HT-29 (cell line): ENCODE results near the gene RAB3C. TPM values are rescaled to one million over a fixed set of nuclear protein-coding genes. Genes with fewer than 3 reads are reported as not detected.
"Not testable (repeated sequence)": the region's sequence is repeated elsewhere in the genome, so short reads cannot be mapped to it uniquely, and the experiment has no call there.

ENCODE experiments used
- DNase-seq: peaks from one replicate; pipeline ENCODE4 v3.0.0-alpha.2; 2015; ENCODE audit warnings: low spot score
- total RNA-seq: library from RNA; depleted of rRNA; stranded (reverse); fragments of >200 nt; shearing (Covaris generic); gene quantifications from 2 replicates; pipeline ENCODE4 v1.2.3, GENCODE V29; 2014

The RAB3C gene
- total RNA-seq, 1 experiment from 2014 or later = not detected

DNA sequence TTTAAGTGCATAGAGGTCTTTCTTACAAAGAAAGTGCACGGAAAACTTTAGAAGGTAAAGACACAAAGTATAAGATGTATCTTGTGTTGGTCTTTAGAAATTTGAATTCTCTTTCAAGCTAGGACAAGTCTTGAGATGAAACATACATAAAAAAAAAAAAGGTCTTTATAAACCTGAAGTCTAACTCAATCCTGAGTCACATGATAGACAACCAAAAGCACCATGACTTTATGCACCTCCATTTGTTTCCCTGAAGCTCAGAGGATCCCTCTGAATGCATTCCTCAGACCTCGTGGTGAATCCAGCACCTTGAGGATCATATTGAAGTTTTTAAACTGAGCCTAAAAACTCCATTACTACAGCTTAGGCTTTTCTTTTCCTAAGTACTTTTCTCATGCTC is 91.8 kb downstream of the RAB3C start:
- DNase-seq = no peak

DNA sequence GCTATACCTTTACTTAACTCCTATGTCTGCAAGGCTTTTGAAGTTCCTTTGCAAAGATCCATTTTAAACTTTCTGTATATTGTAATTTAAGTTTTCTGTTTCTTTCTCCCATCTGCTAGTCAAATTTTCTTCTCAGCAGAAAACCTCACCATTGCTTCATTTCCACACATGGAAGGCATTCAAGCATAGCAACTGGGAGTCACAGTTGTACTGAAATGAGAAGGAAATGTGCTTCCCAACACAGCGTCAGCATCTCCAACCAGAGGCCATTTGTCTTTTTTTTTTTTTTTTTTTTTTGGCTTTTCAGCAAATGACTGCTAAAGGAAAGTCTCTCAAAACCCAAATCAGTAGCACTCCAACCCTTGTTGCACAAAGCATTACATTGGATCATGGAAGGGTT is 92.5 kb downstream of the RAB3C start:
- no peak for DNase-seq

DNA sequence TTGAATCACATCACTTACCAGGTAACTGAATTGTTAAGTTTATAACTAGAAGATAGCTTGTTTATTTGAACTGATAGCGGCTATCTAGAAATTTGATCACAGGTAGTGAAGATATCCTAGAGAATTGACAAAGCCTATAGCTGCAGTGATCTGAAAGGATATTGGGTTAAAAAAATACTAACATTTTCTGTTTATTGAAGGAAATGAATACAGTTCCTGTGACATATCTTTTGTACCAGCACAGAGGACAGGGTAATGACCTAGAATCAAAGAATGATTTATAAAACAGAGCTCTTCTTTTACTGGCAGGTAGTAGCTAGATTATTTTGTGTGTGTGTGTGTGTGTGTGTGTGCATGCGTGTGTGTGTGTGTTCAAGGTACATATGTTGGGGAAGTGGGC is 94.8 kb downstream of the RAB3C start:
- DNase-seq = no peak

DNA sequence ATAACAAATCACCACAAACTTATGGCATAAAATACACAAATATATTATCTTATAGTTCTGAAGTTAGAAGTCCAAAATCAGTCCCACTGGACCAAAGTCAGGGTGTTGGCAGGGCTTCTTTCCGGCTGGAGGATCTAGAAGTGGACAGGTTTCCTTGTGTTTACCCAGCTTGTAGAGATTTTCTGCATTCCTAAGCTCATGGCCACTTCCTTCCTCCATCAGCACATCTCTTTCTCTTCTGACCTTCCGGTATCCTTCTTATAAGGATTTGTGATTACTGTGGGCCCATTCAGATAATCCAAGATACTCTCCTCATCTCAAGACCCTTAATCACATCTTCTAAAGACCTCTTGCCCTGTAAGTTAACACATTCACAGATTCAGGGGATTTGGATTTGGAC is 97.6 kb downstream of the RAB3C start:
- no peak for DNase-seq

DNA sequence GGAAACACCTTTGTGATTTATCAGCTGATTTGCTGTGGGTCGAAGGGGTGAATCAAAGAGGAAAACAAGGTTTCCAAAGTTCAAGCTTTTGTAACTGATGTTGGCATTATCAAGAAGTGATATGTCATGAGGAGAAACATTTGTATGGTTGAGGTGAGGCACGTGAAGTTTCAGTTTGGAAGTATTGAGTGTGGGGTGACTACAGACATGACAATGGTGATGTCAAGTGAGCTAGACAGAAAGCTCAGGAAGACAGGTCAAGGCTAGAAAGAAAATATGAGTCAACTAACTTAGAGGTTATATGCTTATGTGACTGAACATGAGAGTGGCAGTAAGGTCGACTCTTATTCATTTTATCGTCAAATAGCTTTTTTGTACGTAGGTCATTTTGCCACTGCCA is 99.1 kb downstream of the RAB3C start:
- no peak for DNase-seq

DNA sequence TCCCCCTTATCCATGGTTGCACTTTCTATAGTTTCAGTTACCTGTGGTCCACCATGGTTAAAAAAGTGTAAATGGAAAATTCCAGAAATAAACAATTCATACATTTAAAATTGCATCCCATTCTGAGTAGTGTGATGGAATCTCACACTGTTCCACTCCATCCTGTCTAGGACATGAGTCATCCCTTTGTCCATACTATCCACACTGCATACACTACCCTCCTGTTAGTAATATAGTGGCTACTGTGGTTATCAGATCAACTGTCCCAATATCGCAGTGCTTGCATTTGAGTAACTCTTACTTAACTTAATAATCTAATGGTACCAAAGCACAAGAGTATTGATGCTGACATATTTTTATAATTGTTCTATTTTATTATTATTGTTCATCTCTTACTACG is 100.7 kb downstream of the RAB3C start:
- no peak for DNase-seq

DNA sequence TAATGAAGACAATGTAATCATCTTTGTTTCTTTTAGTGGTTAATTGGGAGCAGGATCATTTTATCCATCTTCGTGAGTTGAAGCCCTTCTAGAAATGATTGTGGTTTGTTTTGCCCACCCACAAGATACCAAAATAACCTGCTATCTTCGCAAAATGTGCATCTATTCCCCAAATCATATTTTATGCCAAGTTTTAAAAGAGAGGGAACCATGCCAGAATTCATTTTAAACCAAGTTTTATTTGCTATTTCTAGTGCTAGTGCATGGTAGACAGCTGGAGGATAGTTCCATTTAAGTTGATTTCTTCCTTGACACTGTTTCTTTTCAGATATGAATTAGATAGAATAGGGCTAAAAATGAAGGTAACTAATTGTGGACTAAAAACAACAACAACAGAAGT is 104.2 kb downstream of the RAB3C start:
- no peak for DNase-seq

DNA sequence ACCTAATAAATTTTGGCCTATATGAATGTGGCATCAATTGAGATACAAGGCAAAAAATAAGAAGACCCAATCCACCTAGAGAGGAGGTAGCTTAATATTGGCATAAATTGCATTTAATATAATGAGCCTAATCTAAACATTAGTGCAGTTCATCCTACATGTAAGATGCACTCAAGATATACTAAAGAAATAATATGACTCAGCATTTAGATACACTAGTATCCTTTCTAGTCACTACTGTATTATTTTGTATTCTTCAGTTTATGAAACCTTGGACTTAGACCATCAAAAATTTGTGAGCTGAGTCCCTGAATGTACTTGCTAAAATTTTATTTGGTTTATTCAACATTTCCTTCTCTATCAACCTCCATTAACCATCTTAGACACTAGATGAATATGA is 104.7 kb downstream of the RAB3C start:
- no peak for DNase-seq

DNA sequence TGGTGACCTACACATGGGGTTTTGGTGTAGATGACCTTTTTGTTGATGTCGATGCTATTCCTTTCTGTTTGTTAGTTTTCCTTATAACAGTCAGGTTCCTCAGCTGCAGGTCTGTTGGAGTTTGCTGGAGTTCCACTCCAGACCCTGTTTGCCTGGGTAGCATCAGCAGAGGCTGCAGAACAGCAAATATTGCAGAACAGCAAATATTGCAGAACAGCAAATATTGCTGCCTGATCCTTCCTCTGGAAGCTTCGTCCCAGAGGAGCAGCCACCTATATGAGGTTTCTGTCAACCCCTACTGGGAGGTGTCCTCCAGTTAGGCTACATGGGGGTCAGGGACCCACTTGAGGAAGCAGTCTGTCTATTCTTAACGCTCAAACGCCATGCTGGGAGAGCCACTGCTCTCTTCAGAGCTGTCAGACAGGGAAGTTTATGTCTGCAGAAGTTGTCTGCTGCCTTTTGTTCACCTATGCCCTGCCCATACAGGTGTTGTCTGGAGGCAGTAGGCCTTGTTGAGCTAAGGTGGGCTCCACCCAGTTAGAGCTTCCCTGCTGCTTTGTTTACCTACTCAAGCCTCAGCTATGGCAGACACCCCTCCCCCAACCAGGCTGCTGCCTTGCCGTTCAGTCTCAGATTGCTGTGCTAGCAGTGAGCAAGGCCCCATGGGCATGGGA is 116.3 kb downstream of the RAB3C start:
- DNase-seq = peak; percentile 29

DNA sequence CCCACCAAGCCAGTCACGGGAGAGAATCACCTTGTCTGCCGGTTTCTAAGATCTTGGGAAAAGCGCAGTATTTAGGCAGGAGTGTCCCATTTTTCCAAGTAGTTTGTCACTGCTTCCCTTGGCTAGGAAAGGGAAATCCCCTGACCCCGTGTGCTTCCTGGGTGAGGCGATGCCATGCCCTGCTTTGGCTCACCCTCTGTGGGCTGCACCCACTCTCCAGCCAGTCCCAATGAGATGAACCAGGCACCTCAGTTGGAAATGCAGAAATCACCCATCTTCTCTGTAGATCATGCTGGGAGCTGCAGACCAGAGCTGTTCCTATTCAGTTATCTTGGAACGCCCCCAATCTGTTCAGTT is 116.9 kb downstream of the RAB3C start:
- no peak for DNase-seq

DNA sequence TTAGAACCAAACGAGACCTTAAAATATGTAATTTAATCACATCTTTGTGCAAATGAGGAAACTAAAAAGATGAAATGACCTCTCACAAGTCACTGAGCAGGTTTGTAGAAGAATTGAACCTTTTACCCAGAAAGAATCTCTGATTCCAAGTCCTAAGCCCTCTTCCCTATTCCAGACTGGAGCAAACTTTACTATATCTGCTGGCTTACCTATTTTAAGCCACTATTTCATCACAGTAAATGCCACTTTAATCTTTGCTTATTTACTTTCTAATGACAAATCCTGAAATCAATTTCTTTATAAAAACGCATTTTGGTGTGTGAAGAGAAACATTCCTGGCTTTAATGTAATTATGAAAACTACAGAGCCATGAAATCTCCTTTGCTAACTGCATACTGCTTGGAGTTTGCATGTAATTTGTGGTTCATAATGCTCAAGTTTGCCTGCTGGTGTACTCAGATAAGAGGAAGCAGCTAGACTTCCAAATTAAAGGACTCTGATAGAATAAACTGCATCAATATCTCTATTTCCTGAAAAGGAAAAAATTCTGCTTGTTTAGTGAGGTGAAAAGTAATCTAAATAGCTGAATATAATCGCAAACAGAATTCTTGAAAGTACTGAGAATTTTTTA is 121.2 kb downstream of the RAB3C start:
- DNase-seq = no peak

DNA sequence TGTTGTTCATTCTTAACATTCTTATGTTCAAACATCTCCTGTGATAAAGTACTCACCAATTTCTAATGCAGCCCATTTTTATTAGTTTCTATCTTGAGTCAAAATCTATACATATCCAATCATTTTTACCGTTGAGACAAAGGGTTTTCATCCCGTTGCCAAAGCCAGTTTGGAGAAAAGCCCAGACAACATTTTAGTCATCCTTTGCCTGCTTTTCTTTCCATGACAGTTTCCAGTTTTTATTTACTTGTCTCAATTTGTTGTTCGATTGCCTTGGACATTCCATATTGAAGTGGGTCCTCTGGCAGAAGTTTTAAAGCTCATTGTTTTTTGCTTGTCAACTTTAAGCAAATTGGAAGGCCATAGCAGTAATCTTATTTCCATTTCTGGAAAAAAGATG is 123.9 kb downstream of the RAB3C start:
- DNase-seq = no peak

DNA sequence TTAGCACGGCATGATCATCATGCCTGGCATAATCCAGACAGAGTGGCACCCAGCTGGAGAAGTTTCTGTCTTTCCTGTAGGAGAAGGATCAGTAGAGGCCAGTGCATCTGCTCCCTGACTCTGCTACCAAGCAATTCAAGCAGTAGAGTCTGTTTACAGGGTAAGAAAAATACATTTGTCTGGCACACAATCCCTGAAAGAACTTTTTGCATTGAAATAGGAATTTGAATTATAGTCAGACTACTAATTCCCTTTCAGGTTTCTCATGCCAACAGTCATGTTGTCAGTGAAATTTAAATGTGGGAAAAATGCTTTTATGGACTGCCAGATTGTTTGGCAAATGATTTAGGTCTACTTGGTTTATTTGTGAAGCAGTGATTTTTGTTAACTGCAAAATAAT is 125.6 kb downstream of the RAB3C start:
- DNase-seq = no peak

DNA sequence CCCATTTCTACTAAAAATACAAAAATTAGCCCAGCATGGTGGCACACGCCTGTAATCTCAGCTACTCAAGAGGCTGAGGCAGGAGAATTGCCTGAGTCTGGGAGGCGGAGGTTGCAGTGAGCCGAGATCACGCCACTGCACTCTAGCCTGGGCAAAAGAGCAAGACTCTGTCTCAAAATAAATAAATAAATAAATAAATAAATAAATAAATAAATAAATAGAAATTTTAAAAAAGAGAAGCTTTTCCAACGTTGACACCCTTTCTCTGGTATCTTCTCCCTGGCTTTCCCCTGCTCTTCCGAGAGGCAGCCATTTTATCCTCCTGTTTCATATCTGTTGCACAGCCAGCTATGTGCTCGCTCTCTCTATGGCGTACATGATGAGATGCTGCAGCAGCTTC is 127.5 kb downstream of the RAB3C start:
- DNase-seq = not testable (repeated sequence)

DNA sequence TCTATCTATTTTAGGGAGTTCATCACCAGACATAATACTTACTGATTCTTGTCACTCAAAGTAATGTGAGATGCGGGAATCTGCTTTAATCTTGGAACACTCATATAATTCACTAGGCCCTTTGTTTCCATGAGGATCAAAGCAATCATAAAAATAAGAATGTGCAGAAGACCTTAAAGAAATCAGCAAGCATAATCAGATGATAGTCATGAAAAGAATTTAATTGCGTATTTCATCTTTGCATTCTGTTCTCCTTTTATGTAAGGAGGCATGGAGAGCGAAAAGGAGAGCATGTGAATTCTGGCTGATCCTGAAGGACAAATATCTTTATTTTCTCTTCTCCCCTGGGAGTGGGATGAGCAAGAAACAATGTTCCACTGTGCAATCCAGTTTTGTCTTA is 128.0 kb downstream of the RAB3C start:
- DNase-seq = no peak

DNA sequence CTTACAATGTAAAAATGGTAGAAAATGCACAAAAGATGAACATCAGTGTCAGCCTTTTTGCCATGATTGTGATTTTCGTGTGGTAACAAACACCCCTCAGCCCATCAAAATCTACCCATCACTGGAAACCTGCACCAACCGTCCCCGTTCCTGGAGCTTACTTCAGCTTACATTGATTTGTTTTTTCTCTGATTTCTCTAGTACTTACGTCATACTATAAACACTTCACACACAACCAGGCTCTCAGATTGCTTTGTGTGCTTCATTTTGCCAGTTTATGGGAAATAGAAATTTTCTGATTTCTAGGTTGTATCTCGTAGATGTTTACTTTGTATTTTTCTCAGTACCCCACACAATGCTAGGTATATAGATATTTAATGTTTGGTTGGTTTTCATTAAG is 129.1 kb downstream of the RAB3C start:
- no peak for DNase-seq

DNA sequence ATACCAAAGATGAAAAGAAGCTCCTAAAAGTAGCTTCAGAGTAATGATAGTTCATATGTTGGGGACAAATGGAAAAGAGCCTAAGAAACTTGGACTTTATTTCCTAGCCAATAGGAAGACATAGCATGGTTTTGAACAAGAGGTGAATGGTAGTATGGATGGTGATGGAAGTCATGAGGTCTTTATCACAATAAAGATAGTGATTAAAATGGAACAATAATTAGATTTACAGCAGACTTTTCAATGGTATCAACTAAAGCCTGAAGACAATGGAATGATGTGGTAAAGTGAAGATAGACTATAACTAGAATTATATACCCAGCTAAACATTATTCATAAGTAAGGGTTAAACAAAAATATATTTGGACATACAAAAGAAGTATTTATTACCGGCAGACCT is 131.2 kb downstream of the RAB3C start:
- DNase-seq = no peak

DNA sequence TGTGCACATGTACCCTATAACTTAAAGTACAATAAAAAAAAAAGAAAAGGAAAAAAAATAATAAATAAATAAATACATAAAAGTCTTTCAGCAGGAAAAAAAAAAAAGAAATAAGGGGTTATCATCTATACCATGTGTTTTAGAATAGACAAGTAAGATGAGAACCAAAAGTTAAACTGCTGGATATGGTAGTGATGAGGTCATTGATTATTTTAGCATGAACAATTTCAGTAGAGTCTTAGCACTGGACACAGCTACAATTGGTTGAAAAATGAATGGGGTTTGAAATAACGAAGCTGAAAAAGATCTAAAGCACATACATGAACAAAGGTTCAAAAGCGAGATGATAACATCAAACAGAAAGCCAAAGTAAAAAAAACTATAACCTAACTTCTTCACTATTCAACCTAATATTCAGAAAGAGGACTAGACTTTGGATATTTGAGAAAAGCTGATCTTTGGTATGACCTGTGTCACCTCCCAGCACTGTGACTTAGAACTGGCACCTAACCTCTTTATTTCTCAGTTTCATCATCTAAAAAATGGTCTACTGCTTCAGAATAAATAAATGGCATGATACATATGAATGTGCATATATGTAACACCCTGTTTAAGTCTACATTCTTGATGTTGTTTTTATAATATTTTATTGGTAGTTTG is 133.3 kb downstream of the RAB3C start:
- DNase-seq = no peak

DNA sequence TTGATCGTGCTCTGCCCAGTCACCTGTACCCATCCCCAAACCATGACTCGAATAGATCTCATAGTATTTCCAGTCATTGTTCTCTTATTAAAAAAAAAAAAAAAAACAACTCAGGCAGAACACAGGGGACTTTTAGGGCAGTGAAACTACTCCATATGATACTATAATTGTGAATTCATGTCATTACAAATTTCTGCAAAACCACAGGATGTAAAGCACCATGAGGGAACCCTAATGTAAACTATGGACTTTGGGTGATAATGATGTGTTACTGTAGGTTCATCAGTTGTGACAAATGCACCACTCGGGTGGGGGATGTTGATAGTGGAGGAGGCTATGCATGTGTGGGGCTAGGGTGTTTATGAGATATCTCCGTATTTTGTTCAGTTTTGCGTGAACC is 133.8 kb downstream of the RAB3C start:
- no peak for DNase-seq

DNA sequence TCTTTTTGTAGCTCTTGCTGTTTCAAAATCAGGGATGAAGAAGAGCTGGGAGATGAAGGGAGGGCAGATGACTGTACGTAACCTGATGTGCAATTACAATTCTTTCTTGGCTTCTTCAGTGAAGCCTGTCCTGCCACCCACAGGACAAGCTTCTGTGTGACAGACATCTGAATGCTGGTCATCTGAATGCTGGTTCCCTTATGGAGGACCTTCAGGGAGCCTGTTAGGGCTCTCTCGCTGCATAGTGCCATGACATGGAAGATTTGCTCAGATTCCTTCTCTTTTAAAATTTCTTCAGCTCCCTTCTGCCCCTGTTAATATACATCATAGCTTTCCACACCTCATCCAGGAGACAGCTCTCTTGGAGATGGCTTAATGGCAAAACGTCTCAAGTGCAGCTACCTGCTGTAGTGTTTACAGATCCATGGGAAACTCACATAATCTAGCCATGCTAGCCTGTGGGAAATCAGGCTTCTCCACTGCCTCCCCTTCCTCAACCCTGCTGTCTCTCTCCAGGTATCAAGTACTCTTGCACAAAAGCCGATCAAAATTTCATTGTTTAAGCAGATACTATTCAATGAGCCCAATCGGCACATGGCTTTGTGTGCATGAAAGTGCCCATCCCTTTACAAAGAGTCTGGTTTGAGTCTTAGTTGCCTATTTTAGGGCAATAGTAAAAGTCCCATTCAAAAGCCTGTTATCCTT is 134.6 kb downstream of the RAB3C start:
- DNase-seq = no peak

DNA sequence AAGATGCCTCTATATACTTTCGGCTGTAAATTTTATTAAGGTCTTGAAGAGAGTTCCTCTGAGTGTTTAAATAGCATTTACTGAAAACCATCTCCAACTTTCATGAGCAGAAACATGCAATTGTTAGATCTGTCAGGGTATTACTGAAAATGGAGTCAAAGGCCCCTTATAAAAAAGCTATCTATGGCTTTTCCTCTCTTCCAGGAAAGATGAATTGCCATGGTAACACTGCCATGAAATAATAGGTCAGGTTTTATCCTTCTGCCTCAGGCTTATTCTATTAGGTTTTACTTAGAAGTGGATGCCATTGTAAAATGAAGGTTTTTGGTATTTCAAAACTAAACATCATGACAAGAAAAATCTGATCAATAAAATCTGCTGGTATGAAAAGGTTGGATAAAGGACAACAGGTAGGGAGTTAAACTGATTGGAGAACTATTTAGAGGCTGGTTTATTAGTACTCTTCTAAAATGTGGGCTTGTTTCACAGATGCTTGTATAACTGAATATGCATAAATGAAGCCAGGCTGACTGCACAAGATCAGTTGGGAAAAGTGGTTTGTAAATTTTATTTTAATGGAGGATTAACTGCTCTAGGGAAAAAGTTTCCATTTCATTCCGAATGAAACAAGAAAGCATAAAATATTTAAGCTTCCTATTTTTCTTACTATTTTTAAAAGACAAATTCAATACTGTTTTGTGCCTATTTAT is 135.5 kb downstream of the RAB3C start:
- no peak for DNase-seq

DNA sequence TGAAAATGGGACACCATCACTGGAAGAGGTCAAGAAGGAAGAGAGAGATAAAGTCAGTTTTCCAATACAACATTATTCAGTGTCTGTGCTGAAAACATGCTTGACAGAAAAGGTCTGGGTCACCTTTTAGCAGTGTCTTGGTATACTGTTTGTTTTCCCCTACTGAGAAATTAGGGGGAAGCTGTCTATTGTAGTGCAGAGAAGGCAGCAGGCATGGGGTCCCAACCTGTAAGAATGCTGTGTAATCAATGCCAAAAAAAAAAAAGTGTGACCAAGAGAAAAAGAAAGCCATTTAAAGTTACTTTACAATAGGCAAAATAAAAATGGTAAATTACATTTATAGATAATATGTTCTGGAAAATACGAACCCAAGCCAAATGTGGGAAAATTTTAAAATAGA is 139.3 kb downstream of the RAB3C start:
- DNase-seq = no peak
